Medulla oblongata (tissue), 1 donor: ENCODE results near the gene INPP4A.
A peak's percentile ranks its signal among the peaks of the same experiment; 100 is the strongest.

Experiments used
- DNase-seq: peaks from one replicate; pipeline ENCODE4 v3.0.0-alpha.2; 2015; ENCODE audit errors: extremely low spot score

The INPP4A gene

DNA sequence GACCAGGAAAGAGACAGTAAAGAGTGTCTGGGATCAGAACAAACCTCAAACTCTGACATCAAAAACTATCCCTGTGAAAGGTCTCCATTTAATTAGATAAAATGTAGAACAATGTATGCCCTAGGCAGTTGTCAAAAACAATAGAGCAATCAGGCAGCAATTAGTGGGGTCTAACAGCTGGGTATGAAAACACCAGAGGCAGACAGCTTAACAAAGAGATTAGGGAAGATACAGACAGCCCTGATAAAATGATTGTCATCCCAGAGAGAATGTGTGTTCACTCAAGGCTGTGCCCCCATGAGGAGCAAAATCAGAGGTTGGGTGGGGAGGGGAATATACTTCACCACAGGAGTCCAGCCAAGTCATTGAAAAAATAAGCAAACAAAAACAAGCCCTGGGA is 50.0 kb downstream of the INPP4A start:
- DNase-seq, result no peak

DNA sequence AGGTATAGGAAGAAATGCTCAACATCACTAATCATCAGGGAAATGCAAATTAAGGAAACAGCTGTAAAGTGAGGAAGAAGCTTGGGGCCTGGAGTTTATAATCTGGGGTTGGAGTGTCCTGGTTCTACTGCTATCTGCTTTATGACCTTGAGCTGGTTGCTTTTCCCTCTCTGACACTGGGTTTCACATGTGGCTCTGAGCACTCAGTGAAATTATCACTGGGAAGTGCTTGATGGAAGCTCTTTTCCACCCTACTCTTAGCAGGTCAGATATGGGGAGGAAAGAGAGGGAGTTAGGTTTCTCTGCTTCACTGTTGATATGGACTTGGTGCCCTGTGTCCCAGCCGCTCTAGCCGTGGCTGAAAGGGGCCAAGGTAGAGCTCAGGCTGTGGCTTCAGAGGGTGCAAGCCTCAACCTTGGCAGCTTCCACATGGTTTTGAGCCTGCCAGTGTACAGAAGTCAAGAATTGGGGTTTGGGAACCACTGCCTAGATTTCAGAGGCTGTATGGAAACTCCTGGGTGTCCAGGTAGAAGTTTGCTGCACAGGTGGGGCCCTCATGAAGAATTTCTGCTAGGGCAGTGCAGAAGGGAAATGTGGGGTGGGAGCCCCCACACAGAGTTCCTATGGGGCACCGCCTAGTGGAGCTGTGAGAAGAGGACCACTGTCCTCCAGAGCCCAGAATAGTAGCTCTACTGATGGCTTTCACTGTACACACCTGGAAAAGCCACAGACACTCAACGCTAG is 52.3 kb downstream of the INPP4A start:
- DNase-seq, result no peak

DNA sequence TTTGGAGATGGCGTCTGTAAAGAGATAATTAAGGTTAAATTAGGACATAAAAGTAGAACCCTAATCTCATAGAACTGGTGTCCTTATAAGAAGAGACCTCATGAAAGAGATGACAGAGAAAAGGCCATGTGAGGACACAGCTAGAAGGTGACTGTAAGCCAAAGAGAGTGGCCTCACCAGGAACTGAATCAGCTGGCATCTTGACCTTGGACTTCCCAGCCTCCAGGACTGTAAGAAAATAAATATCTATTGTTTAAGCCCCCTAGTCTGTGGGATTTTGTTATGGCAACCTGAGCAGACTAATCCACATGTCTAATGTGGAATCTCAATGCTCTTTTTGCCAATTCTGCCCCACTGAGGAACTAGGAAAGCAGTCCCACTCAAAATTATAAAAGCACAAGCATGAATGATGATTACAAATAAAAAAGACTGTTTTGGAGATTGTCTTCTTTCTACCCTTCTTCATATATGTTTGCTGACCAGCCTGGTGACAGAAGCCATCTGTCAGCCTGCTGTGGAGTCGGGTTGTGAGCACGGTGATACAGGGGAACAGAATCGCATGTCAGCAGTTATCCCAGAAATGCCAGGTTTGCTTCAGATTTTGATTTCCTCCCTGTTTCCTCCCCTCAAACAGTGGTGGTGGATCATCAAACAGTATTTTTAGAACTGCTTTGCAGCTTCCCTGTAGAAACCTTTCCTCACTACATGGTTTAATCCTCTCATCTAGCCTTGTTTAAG is 54.2 kb downstream of the INPP4A start:
- no peak for DNase-seq

DNA sequence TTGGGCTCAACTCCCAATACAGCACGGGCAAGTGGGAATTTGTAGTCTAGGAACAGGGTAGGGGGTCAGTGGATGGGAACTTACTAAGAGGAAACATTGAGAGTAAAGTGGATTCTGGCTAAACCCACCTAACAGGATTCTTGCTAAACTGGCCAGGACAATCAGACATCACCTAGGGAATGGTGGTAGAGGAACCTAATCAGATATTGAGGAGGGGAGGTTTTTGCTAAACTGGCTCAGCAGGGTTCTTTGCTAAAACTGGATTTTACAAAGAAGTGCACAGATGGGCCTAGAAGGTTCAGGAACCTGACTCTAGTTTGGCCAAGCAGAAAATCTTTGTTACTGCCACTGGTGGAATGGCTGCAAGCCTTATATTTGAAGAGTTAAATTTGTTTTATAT is 55.9 kb downstream of the INPP4A start:
- no peak for DNase-seq

DNA sequence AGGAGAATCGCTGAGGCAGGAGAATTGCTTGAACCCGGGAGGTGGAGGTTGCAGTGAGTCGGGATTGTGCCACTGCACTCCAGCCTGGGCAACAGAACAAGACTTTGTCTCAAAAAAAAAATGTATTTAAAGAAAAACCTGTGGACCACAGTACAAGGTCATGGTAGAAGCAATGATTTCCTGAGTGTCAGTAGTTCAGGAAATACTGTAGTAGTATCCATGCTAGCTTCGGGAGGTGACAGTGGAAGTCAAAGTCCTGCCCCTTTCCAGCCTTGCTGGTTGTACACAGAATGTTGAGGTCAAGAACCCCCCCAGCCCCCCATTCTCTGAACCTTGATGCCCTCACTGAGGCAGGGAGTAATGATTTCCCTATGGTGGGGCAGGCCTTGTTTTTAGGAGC is 56.6 kb downstream of the INPP4A start:
- DNase-seq, result no peak

- no peak for DNase-seq
Measured at GRCh38 chr2:98501876-98502275, 57.2 kb downstream of the INPP4A start.

DNA sequence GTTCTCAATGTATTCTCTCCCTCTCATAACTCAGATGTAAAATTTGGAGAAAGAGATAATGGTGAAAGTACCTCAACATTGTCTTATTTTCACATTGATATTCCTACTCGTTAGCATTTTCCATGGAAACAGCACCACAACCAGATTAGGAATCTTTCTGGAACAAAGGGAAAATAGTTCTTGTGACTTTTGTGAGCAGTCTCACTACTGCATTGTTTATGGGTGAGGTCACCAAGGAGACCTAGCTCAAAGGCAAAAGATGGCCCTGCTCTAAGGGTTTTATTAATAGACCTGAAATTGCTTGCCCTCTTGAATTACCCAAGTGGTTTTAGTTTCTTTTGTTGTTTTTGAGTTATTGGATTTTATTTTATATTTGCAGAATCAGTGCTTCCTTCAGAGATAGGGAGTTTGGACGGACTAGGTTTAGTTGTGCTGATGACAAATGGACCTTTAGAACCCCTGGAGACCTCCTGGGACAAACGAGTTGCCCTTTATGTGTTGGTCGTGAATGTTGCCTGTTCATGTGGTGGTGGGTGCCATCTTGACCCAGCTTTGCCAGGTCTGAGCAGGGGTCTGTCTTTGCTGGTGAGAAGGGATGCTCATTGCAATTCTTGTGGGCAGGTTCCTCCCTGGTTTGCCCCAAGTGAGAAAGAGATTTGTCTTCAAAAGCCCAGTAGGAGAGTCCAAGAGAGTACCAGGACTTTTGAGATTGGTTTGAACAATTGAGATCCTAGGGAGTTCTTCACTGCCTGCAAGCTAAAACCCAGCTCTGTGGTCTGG is 58.1 kb downstream of the INPP4A start:
- DNase-seq, result peak; percentile 42

GRCh38 chr2:98503481-98504105 is 58.9 kb downstream of the INPP4A start:
- DNase-seq, result peak; percentile 48

DNA sequence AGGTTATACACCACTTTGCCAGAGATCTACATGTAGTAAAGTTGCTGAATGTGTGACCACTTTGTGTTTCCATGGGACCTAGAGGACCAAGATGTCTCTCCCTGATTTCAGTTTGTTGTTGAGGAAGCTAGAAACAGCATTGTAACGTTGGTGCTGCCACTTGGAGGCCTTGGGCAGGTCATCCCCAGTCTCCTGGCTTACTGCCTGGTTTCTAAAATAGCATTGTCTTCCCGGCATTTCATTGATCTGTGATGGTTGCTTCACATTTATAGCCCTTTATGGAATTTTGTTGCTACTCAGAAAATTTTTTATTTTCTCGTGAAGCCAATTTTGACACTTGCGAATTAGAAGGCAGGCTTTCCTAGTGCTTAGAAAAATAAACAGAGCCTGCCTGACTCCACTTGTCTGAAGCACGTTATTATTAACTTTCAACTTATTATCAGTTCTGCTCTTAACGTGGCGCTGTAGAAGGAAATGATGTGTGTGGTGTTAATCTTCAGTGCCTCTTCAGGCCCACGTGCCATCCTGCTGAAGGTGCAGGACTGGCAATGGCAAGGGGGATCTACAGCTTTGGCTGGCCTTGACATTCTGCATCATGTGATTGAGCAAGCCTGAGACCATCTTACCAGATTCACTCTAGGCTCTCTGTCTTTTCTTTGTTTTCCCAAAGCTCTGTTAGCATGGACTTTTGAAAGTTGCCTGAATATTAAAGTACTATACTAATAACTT is 59.9 kb downstream of the INPP4A start:
- no peak for DNase-seq

GRCh38 chr2:98505311-98505808 is 60.7 kb downstream of the INPP4A start:
- DNase-seq, result peak; percentile 69

- peak; percentile 25 for DNase-seq
Measured at GRCh38 chr2:98505971-98506664, 61.5 kb downstream of the INPP4A start.

DNA sequence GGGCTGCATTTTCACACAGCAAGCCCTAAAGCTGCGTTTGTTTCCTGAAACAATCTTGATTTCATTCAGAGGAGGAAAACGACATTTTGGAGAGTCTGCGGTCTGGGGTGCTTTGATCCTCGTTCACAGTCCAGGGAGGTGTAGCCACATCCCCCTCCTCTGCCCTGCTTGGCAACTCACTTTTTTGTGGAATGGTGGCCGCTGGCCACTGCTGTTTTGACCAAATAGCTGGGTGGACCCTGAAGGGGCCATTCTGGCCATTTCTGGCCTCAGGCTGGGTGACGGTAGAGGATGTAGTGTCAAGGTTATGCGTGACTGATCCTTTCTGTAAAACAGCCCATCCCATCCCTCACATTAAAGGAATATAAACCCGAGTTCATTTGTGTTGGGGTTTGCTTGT is 62.2 kb downstream of the INPP4A start:
- no peak for DNase-seq

GRCh38 chr2:98507461-98507860 is 62.8 kb downstream of the INPP4A start:
- no peak for DNase-seq

DNA sequence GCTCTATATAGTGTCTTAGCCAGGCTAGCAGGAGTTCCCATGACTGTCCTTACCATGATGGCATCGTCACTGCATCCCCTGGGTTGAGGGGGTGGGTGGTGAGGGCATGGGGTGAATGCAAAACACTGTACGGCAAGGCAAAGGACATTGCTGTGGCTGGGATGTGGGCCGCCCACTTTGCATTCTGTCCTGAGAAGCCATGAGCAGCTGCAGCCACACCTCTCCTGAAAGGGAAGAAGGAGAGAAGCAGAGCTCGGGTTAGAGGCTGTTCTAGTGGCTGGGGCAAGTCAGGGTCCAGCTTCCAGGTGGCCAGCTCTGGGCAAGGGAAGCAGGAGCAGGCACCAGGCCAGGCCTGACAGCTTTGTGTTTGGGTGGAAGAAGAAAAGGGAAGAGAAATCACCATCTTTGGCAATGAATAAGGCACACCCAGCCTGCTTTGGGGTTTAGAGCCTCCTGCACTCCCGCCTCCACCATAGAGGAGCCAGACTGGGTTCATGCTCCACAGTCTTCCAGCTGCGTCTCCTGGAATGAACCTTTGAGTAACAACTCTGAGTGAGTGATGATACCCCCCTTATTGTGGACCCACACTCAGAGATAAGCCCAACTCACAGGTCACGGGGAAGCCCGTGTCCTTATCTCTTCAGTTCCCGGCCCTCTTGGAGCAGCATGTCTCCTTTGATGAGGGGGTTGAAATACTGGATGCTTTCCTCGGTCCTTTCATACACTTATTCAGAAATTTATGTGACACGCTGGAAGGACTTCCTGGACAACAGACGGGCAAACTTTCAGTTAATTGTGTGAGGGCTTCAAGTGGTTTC is 63.4 kb downstream of the INPP4A start:
- peak; percentile 78 for DNase-seq

DNA sequence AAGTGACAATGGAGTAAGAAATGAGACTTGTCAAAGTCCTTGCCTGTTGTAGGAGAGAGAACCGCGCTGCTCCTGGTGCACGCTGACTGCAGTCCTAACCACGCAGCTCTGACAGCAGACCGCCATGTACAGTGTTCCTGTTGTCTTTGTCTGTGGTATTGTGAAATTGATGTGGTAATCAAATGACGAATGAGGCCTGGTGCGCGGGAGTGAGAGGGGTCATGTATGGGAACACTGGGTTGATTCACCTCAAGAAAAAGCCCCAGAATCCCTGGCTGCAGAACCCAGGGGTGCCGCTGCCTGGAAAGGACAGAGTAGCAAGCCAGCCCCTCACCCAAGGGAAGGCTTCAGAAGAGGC is 64.0 kb downstream of the INPP4A start:
- DNase-seq, result peak; percentile 67

- no peak for DNase-seq
Measured at GRCh38 chr2:98509542-98510321, 65.1 kb downstream of the INPP4A start.

DNA sequence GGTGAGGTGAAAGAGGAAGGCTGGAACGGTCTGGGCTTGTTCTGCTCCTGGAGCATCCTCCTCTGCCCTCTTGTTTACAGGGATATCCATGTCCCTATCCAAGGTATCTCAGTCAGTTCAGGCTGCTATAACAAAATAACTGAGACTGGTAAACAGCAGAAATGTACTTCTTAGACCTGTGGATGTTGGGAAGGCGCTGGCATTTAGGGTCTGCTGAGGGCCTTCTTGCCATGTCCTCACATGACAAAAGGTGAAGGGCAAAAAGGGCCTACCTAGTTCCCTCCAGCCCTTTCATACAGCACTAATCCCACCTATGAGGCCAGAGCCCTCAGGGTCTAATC is 65.6 kb downstream of the INPP4A start:
- DNase-seq, result no peak

DNA sequence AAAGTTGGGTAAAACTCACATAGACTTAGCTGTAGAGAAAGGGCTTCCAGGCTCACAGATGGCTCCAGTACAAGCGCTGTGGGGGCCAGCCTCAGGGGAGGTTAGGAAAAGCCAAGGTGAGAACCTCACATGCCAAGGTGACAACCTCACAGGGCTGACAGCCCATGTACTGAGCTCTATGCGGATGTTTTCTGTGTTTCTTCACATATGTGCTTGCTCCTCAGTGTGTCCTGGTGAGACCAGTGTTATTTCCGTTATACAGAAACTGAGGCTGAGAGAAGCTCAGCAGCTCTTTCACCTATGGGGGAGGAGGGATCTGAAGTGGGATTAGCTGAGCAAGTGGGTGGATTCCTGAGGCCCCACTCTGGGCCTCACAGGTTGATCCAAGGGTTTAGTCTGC is 67.3 kb downstream of the INPP4A start:
- DNase-seq, result no peak

GRCh38 chr2:98512699-98513098 is 68.0 kb downstream of the INPP4A start:
- DNase-seq, result no peak
